ENCODE measurements around the gene ZGRF1. TPM values are rescaled to one million over a fixed set of nuclear protein-coding genes. Genes with fewer than 3 reads are reported as not detected.

Gene ZGRF1
- total RNA-seq, 1 experiment from 2014 or later = 21.4 TPM

DNA sequence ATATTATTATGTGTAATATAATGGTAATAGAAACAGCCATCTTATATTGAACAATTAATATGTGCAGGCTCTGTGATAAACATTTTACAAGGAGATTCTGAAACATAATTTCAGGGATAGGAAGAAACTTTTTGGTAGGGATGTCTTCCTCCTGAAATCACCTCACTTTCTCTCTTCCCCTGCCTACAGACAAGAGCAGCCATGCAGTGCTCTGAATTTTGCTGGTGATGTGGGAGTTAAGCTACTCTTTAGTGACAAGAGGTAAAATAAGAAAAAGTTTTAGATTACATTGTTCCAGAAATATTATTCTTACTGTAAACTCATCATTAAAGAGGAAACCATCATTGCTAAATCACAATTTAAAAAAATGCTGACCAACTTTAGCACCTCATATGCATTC lies 36.4 kb upstream of the ZGRF1 start:
- BruUV-seq (replicated peaks) = no TSS peak
- Histone ChIP-seq H3K27ac (ENCODE audit: low read depth, low read length) (no peak overlapping the region), H3K79me2 (ENCODE audit: insufficient read depth, low read length) (no peaks in the 10 kb centered on the region), H3K4me3 (replicated peaks in 1 of 2; ENCODE audit: low read depth in 1 of 2, low read length in 2 of 2) (no peak overlapping the region), H3K9ac (ENCODE audit: low read length) (no peak overlapping the region), H2AFZ (ENCODE audit: low read depth, low read length, poor library complexity, severe bottlenecking) (no peak overlapping the region), H3K4me2 (ENCODE audit: low read length) (no peak overlapping the region), H3K9me3 (ENCODE audit: control insufficient read depth in 1 of 2, insufficient read depth in 1 of 2, low read depth in 1 of 2, low read length in 2 of 2) (no peaks in the 10 kb centered on the region), H3K36me3 (ENCODE audit: control insufficient read depth in 1 of 2, insufficient read depth in 2 of 2, low read length in 2 of 2) (no peaks in the 10 kb centered on the region), H3K27me3 (ENCODE audit: insufficient read depth, low read length) (no peaks in the 10 kb centered on the region), H3K9me2 (ENCODE audit: insufficient read depth) (no peaks in the 10 kb centered on the region), H3K4me1 (ENCODE audit: control insufficient read depth in 1 of 2, insufficient read depth in 2 of 2, low read length in 2 of 2) (no peaks in the 10 kb centered on the region), H4K20me1 (ENCODE audit: insufficient read depth) (no peaks in the 10 kb centered on the region)
- ChIA-PET RAD21 (ENCODE audit: low non-redundant PET in 1 of 2, low total read pairs in 2 of 2, uncharacterized antibody in 2 of 2, unreplicated experiment in 2 of 2) (no interaction called here), CTCF (interaction anchor here (1.0 kb wide), 1 partner anchor 92 kb away, joined by 3 read pairs; no protein-coding TSS in a partner anchor), POLR2A (no interaction called here)
- intact Hi-C loops (cut with micrococcal nuclease) = no loop called here
- ATAC-seq (no peak), DNase-seq (ENCODE audit: low read depth, low spot score) (no peak)
- no peak for TF ChIP-seq ZBTB33 (IDR thresholded peaks at IDR 0.05; ENCODE audit: extremely low read depth, insufficient replicate concordance, low read length)
- no peak for TF ChIP-seq ZFX (IDR thresholded peaks at IDR 0.05)
- TF ChIP-seq SRF (IDR thresholded peaks at IDR 0.05; ENCODE audit: low read depth) = no peak
- no peak for TF ChIP-seq REST (IDR thresholded peaks at IDR 0.05; ENCODE audit: low read depth)
- TF ChIP-seq ZNF274 (IDR thresholded peaks at IDR 0.05; ENCODE audit: low read depth, low read length) = no peak
- TF ChIP-seq TCF7L2 (IDR thresholded peaks at IDR 0.05; ENCODE audit: borderline replicate concordance, extremely low read depth, insufficient read depth, insufficient read length) = no peak
- no peak for TF ChIP-seq YY1 (IDR thresholded peaks at IDR 0.05; ENCODE audit: extremely low read depth, insufficient replicate concordance, low read depth, low read length)
- no peak for TF ChIP-seq EGR1 (IDR thresholded peaks at IDR 0.05; ENCODE audit: low read depth)
- no peak for TF ChIP-seq CBX3 (IDR thresholded peaks at IDR 0.05; ENCODE audit: low read depth)
- no peak for TF ChIP-seq SP1 (IDR thresholded peaks at IDR 0.05; ENCODE audit: low read depth)
- TF ChIP-seq POLR2A (IDR thresholded peaks at IDR 0.05; ENCODE audit: borderline replicate concordance, extremely low read depth, insufficient read depth, insufficient read length) = no peak
- no peak for TF ChIP-seq JUND (IDR thresholded peaks at IDR 0.05)
- TF ChIP-seq CTCF (IDR thresholded peaks at IDR 0.05 in 2 of 3, conservative IDR thresholded peaks at IDR 0.05 in 1 of 3; ENCODE audit: borderline replicate concordance in 1 of 3, insufficient read depth in 1 of 3, low read depth in 2 of 3, low read length in 2 of 3) = no peak
- TF ChIP-seq, protein P1, sequence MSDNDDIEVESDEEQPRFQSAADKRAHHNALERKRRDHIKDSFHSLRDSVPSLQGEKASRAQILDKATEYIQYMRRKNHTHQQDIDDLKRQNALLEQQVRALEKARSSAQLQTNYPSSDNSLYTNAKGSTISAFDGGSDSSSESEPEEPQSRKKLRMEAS (IDR thresholded peaks at IDR 0.05) = no peak
- no peak for TF ChIP-seq ELF1 (IDR thresholded peaks at IDR 0.05; ENCODE audit: borderline replicate concordance, low read depth)
- no peak for TF ChIP-seq EZH2 (IDR thresholded peaks at IDR 0.05)
- no peak for TF ChIP-seq FOSL1 (IDR thresholded peaks at IDR 0.05; ENCODE audit: low read depth)

All from HCT116 (cell line).